Liver (tissue), 9 donors: ENCODE measurements around the gene PMM1. TPM values are rescaled to one million over a fixed set of nuclear protein-coding genes. Genes with fewer than 3 reads are reported as not detected.

Experiments used
- DNase-seq: peaks from one replicate; pipeline ENCODE4 v3.0.0-alpha.2; 2017; ENCODE audit warnings: low spot score
- H3K27ac ChIP-seq, 2 donors: one replicate each; pipeline ENCODE4 v1.7.0; 2013; ENCODE audit warnings: inconsistent platforms in 2 of 2, low read length in 2 of 2, control low read depth in 1 of 2, low read depth in 1 of 2, mild to moderate bottlenecking in 1 of 2
- H3K27me3 ChIP-seq, 4 donors: one replicate each; pipeline versions ENCODE4 v1.6.1 to v1.7.0; 2013; ENCODE audit warnings: low read length in 3 of 4, inconsistent platforms in 1 of 4, mild to moderate bottlenecking in 1 of 4, moderate library complexity in 1 of 4; ENCODE audit not compliant: control insufficient read depth in 4 of 4, insufficient read depth in 4 of 4
- H3K36me3 ChIP-seq, 4 donors: one replicate each; pipeline versions ENCODE4 v1.6.1 to v1.7.0; 2013; ENCODE audit warnings: low read length in 3 of 4, mild to moderate bottlenecking in 3 of 4, low read depth in 1 of 4, moderate library complexity in 1 of 4; ENCODE audit not compliant: control insufficient read depth in 4 of 4, insufficient read depth in 3 of 4
- H3K4me1 ChIP-seq, 4 donors: one replicate each; pipeline versions ENCODE4 v1.6.1 to v1.7.0; 2013; ENCODE audit warnings: low read length in 3 of 4, mild to moderate bottlenecking in 3 of 4, moderate library complexity in 1 of 4; ENCODE audit not compliant: control insufficient read depth in 4 of 4, insufficient read depth in 4 of 4
- H3K4me3 ChIP-seq, 3 donors: one replicate each; pipeline versions ENCODE4 v1.6.1 to v1.7.0; 2013; ENCODE audit warnings: low read length in 3 of 3, control low read depth in 1 of 3, low read depth in 1 of 3, mild to moderate bottlenecking in 1 of 3
- H3K9ac ChIP-seq, 2 donors: one replicate each; pipeline ENCODE4 v1.7.0; 2013; ENCODE audit warnings: low read length in 2 of 2, mild to moderate bottlenecking in 2 of 2, moderate library complexity in 2 of 2, control low read depth in 1 of 2, low read depth in 1 of 2
- H3K9me3 ChIP-seq, 4 donors: one replicate each; pipeline versions ENCODE4 v1.6.1 to v1.7.0; 2013; ENCODE audit warnings: low read length in 3 of 4; ENCODE audit not compliant: control insufficient read depth in 4 of 4
- ATF3 ChIP-seq: IDR thresholded peaks from 2 replicates; pipeline ENCODE4 v1.6.1; 2016; ENCODE audit warnings: antibody characterized with exemption
- EGR1 ChIP-seq, 2 donors: IDR thresholded peaks; 2 replicates each; pipeline ENCODE4 v1.6.1; 2016 to 2018; ENCODE audit warnings: antibody characterized with exemption in 2 of 2, low read depth in 2 of 2
- FOXA1 ChIP-seq: IDR thresholded peaks from 2 replicates; pipeline ENCODE4 v1.6.1; 2016; ENCODE audit warnings: antibody characterized with exemption
- GABPA ChIP-seq, 2 donors: IDR thresholded peaks in 1 of 2; conservative IDR thresholded peaks in 1 of 2; 2 replicates each; pipeline ENCODE4 v1.6.1; 2016; ENCODE audit warnings: antibody characterized with exemption in 2 of 2, mild to moderate bottlenecking in 1 of 2, moderate library complexity in 1 of 2
- HNF4A ChIP-seq, 2 donors: conservative IDR thresholded peaks; 2 replicates each; pipeline ENCODE4 v1.6.1; 2016; ENCODE audit warnings: antibody characterized with exemption in 2 of 2, mild to moderate bottlenecking in 2 of 2
- HNF4G ChIP-seq: IDR thresholded peaks from 2 replicates; pipeline ENCODE4 v1.6.1; 2016; ENCODE audit warnings: antibody characterized with exemption
- JUND ChIP-seq, 2 donors: IDR thresholded peaks; 2 replicates each; pipeline ENCODE4 v1.6.1; 2016; ENCODE audit warnings: antibody characterized with exemption in 2 of 2
- RAD21 ChIP-seq, 2 donors: IDR thresholded peaks; 2 replicates each; pipeline ENCODE4 v1.6.1; 2016; ENCODE audit warnings: antibody characterized with exemption in 2 of 2, mild to moderate bottlenecking in 2 of 2
- REST ChIP-seq: IDR thresholded peaks from 2 replicates; pipeline ENCODE4 v1.6.1; 2016; ENCODE audit warnings: antibody characterized with exemption, mild to moderate bottlenecking
- RXRA ChIP-seq, 2 donors: IDR thresholded peaks; 2 replicates each; pipeline ENCODE4 v1.6.1; 2017 to 2018; ENCODE audit warnings: antibody characterized with exemption in 2 of 2, mild to moderate bottlenecking in 1 of 2
- SP1 ChIP-seq: IDR thresholded peaks from 2 replicates; pipeline ENCODE4 v1.6.1; 2018; ENCODE audit warnings: antibody characterized with exemption, mild to moderate bottlenecking
- TAF1 ChIP-seq: conservative IDR thresholded peaks from 2 replicates; pipeline ENCODE4 v1.6.1; 2016; ENCODE audit warnings: antibody characterized with exemption, mild to moderate bottlenecking
- YY1 ChIP-seq: IDR thresholded peaks from 2 replicates; pipeline ENCODE4 v1.6.1; 2016; ENCODE audit warnings: antibody characterized with exemption, mild to moderate bottlenecking
- WGBS: extraction: QIAGEN DNeasy Blood & Tissue Kit; methylation state at CpG from one replicate; pipeline ENCODE4 v1.1.7; 2013; 5-methylcytosine and 5-hydroxymethylcytosine counted together
- polyA plus RNA-seq, 2 donors: library from polyadenylated mRNA; stranded (reverse) in 1 of 2; unstranded in 1 of 2; fragments of 200-250 nt in 1 of 2; fragments of >200 nt in 1 of 2; fragmentation: Nextera tagmentation in 1 of 2; extraction: Ambion mirVana in 1 of 2; gene quantifications; one replicate each; pipeline versions ENCODE4 v1.2.1 to v1.2.3, GENCODE V29; 2013 to 2015
- total RNA-seq, 2 donors: library from RNA; depleted of rRNA; stranded (reverse); fragments of >200 nt; gene quantifications; one replicate each; pipeline ENCODE4 v1.2.3, GENCODE V29; 2014
- TF ChIP-seq, protein P1 (sequence below): fragments of 150-350 bp; IDR thresholded peaks from 2 replicates; pipeline ENCODE4 v1.5.1; 2017; ENCODE audit warnings: improper control_type of control experiment, low read depth, low read length; ENCODE audit not compliant: missing input control
- TF ChIP-seq, protein P2 (sequence below): IDR thresholded peaks from 2 replicates; pipeline ENCODE4 v1.6.1; 2016; ENCODE audit warnings: antibody characterized with exemption
- TF ChIP-seq, protein P3 (sequence below): IDR thresholded peaks from 2 replicates; pipeline ENCODE4 v1.6.1; 2016; ENCODE audit warnings: antibody characterized with exemption
- donor health status: healthy.
- donor health status: healthy.
- donor health status: healthy.
- donor health status: healthy.
- donor health status: healthy.

PMM1 gene
- total and polyA plus RNA-seq, 4 donors: 24.9 to 50.2 (median 32.6) TPM

DNA sequence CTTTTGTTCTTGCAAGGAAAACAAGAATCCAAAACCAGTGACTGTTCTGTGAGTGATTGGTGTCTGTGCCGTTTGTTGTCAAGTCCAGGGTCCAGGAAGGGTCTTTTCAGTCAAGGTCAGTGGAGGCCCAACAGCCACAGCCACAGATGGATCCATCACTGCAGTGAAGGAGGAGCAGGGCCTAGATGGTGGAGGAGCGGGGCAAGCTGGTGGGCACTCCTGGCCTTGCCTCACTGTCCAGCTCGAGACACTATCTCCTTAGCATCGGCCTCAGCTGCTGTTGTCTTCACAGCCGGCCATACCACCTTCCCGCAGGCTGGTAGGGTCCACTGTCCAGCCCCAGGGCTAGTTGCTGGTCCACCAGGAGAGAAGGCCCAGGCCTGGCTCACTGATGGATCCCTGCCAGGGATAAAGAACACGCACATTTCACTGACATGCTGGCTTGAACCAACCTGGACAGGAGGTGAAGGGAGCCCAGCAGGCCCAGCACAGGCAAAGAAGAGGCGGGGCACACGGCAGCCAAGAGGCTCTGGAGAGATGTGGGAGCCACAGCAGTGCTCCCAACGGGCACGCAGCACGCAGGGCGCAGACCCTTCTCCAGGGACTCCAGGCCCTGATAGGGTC is 60.6 kb downstream of the PMM1 start:
- 82% methylated on average over 13 of the region's 13 CpGs for WGBS
- Histone ChIP-seq H3K27ac (no peak overlapping the region), H3K9ac (no peak overlapping the region), H3K9me3 (no peaks in the 10 kb centered on the region), H3K36me3 (peaks cover 21 to 69% (median 26%) of the 10 kb centered on the region in 4 donors), H3K4me1 (peaks cover 0 to 27% (median 23%) of the 10 kb centered on the region in 4 donors), H3K27me3 (no peaks in the 10 kb centered on the region), H3K4me3 (no peak overlapping the region)
- no peak for DNase-seq
- TF ChIP-seq, protein P1, sequence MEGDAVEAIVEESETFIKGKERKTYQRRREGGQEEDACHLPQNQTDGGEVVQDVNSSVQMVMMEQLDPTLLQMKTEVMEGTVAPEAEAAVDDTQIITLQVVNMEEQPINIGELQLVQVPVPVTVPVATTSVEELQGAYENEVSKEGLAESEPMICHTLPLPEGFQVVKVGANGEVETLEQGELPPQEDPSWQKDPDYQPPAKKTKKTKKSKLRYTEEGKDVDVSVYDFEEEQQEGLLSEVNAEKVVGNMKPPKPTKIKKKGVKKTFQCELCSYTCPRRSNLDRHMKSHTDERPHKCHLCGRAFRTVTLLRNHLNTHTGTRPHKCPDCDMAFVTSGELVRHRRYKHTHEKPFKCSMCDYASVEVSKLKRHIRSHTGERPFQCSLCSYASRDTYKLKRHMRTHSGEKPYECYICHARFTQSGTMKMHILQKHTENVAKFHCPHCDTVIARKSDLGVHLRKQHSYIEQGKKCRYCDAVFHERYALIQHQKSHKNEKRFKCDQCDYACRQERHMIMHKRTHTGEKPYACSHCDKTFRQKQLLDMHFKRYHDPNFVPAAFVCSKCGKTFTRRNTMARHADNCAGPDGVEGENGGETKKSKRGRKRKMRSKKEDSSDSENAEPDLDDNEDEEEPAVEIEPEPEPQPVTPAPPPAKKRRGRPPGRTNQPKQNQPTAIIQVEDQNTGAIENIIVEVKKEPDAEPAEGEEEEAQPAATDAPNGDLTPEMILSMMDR: no peak
- TF ChIP-seq TAF1 (no peak), YY1 (no peak), GABPA (IDR thresholded peaks at IDR 0.05 in 1 of 2, conservative IDR thresholded peaks at IDR 0.05 in 1 of 2) (no peak), FOXA1 (no peak), SP1 (no peak), RAD21 (IDR thresholded peaks at IDR 0.05) (no peak), JUND (IDR thresholded peaks at IDR 0.05) (no peak), RXRA (IDR thresholded peaks at IDR 0.05) (no peak), EGR1 (IDR thresholded peaks at IDR 0.05; ENCODE audit: low read depth in 2 of 2) (no peak)
- TF ChIP-seq, protein P2, sequence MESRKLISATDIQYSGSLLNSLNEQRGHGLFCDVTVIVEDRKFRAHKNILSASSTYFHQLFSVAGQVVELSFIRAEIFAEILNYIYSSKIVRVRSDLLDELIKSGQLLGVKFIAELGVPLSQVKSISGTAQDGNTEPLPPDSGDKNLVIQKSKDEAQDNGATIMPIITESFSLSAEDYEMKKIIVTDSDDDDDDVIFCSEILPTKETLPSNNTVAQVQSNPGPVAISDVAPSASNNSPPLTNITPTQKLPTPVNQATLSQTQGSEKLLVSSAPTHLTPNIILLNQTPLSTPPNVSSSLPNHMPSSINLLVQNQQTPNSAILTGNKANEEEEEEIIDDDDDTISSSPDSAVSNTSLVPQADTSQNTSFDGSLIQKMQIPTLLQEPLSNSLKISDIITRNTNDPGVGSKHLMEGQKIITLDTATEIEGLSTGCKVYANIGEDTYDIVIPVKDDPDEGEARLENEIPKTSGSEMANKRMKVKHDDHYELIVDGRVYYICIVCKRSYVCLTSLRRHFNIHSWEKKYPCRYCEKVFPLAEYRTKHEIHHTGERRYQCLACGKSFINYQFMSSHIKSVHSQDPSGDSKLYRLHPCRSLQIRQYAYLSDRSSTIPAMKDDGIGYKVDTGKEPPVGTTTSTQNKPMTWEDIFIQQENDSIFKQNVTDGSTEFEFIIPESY: no peak
- TF ChIP-seq, protein P3, sequence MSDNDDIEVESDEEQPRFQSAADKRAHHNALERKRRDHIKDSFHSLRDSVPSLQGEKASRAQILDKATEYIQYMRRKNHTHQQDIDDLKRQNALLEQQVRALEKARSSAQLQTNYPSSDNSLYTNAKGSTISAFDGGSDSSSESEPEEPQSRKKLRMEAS: no peak

DNA sequence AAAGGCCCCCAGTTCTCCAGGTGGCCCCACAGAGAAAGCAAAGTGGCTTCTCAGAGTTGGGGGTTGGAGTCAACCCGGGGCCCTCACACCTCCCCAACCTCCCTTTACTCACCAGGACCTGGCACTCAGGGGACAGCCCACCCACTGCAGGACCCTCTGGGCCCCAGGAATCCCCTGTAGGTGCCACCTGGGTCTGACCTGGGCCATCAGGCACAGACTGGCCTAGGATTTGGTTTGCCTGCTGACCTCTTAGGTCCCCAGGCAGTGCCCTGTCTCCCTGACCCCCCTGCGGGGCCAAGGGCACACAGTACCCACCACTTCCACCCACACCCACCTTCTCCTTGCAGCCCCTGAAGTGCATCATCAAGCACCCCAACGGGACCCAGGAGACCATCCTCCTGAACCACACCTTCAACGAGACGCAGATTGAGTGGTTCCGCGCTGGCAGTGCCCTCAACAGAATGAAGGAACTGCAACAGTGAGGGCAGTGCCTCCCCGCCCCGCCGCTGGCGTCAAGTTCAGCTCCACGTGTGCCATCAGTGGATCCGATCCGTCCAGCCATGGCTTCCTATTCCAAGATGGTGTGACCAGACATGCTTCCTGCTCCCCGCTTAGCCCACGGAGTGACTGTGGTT is 61.4 kb downstream of the PMM1 start:
- Histone ChIP-seq H3K9ac (no peak overlapping the region), H3K9me3 (no peaks in the 10 kb centered on the region), H3K27me3 (no peaks in the 10 kb centered on the region), H3K4me1 (peaks cover 4 to 35% (median 30%) of the 10 kb centered on the region in 4 donors), H3K27ac (no peak overlapping the region), H3K4me3 (no peak overlapping the region), H3K36me3 (peaks cover 21 to 69% (median 26%) of the 10 kb centered on the region in 4 donors)
- no peak for TF ChIP-seq FOXA1
- TF ChIP-seq, protein P3: no peak
- no peak for TF ChIP-seq REST
- TF ChIP-seq HNF4G: no peak
- TF ChIP-seq HNF4A (conservative IDR thresholded peaks at IDR 0.05): no peak
- TF ChIP-seq ATF3: no peak
- no peak for TF ChIP-seq JUND (IDR thresholded peaks at IDR 0.05)
- WGBS: 87% methylated on average over 16 of the region's 16 CpGs
- DNase-seq: no peak
